Suprapubic skin (tissue), 4 donors: Measurements from ENCODE around the gene PCBP3. TPM values are rescaled to one million over a fixed set of nuclear protein-coding genes. Genes with fewer than 3 reads are reported as not detected.
A peak's percentile ranks its signal among the peaks of the same experiment; 100 is the strongest.

Experiments
- DNase-seq, 2 donors: peaks; one replicate each; pipeline ENCODE4 v3.0.0-alpha.2; 2019; ENCODE audit warnings: low spot score in 2 of 2
- H3K27ac ChIP-seq: fragments of 200-600 bp; sonication (generic); one replicate; pipeline ENCODE4 v1.5.1; 2019
- H3K27me3 ChIP-seq: fragments of 200-600 bp; sonication (generic); one replicate; pipeline ENCODE4 v1.5.1; 2019
- H3K36me3 ChIP-seq: fragments of 200-600 bp; sonication (generic); one replicate; pipeline ENCODE4 v1.5.1; 2019
- H3K4me1 ChIP-seq: fragments of 200-600 bp; sonication (generic); one replicate; pipeline ENCODE4 v1.5.1; 2019
- H3K4me3 ChIP-seq: fragments of 200-600 bp; sonication (generic); one replicate; pipeline ENCODE4 v1.5.1; 2019; ENCODE audit warnings: mild to moderate bottlenecking
- H3K9me3 ChIP-seq: fragments of 200-600 bp; sonication (generic); one replicate; pipeline ENCODE4 v1.5.1; 2019
- CTCF ChIP-seq, 2 donors: fragments of 200-600 bp in 1 of 2; fragments of 450-650 bp in 1 of 2; sonication (generic) in 1 of 2; IDR thresholded peaks; one replicate each; pipeline ENCODE4 v1.5.1; 2016 to 2019; ENCODE audit warnings: antibody characterized with exemption in 2 of 2, mild to moderate bottlenecking in 1 of 2, moderate library complexity in 1 of 2
- EP300 ChIP-seq: sonication (generic); formaldehyde crosslinking; IDR thresholded peaks from one replicate; pipeline ENCODE4 v1.6.1; 2017; ENCODE audit warnings: antibody characterized with exemption
- POLR2A ChIP-seq, 2 donors: fragments of 450-650 bp; IDR thresholded peaks; one replicate each; pipeline ENCODE4 v1.6.1; 2017; ENCODE audit warnings: antibody characterized with exemption in 2 of 2, mild to moderate bottlenecking in 2 of 2, moderate library complexity in 2 of 2
- POLR2AphosphoS5 ChIP-seq, 3 donors: sonication (generic); formaldehyde crosslinking; IDR thresholded peaks; one replicate each; pipeline ENCODE4 v1.6.1; 2017; ENCODE audit warnings: antibody characterized with exemption in 3 of 3
- WGBS: methylation state at CpG from one replicate; pipeline ENCODE4 v1.1.5; 2018; 5-methylcytosine and 5-hydroxymethylcytosine counted together
- total RNA-seq, 4 donors: library from RNA; depleted of rRNA; stranded (reverse); fragments of >200 nt; gene quantifications; one replicate each; pipeline ENCODE4 v1.1.0, GENCODE V29; 2016

The PCBP3 gene
- total RNA-seq, 4 donors from 2014 or later: 0.97 to 7.3 (median 2.7) TPM

GRCh38 chr21:45988366-45989347, 345.1 kb downstream of the PCBP3 start:
- Histone ChIP-seq H3K36me3 (peaks cover 66% of the 10 kb centered on the region), H3K27ac (no peak overlapping the region), H3K9me3 (no peaks in the 10 kb centered on the region), H3K4me3 (no peak overlapping the region), H3K4me1 (peaks cover 13% of the 10 kb centered on the region), H3K27me3 (no peaks in the 10 kb centered on the region)
- TF ChIP-seq EP300 (no peak), POLR2AphosphoS5 (IDR thresholded peaks at IDR 0.05) (no peak), CTCF (IDR thresholded peaks at IDR 0.05) (no peak), POLR2A (IDR thresholded peaks at IDR 0.05) (no peak)
- WGBS: 86% methylated on average over 29 of the region's 36 CpGs
- peak; percentile 32 to 75 for DNase-seq

GRCh38 chr21:45989355-45990048, 346.0 kb downstream of the PCBP3 start:
- 70% methylated on average over 11 of the region's 32 CpGs for WGBS
- Histone ChIP-seq H3K36me3 (peaks cover 66% of the 10 kb centered on the region), H3K27ac (no peak overlapping the region), H3K27me3 (no peaks in the 10 kb centered on the region), H3K4me1 (peaks cover 8% of the 10 kb centered on the region), H3K4me3 (no peak overlapping the region), H3K9me3 (no peaks in the 10 kb centered on the region)
- no peak for TF ChIP-seq POLR2AphosphoS5 (IDR thresholded peaks at IDR 0.05)
- no peak for TF ChIP-seq EP300
- TF ChIP-seq CTCF (IDR thresholded peaks at IDR 0.05): no peak
- TF ChIP-seq POLR2A (IDR thresholded peaks at IDR 0.05): no peak
- DNase-seq: peak; percentile 59 to 71

DNA sequence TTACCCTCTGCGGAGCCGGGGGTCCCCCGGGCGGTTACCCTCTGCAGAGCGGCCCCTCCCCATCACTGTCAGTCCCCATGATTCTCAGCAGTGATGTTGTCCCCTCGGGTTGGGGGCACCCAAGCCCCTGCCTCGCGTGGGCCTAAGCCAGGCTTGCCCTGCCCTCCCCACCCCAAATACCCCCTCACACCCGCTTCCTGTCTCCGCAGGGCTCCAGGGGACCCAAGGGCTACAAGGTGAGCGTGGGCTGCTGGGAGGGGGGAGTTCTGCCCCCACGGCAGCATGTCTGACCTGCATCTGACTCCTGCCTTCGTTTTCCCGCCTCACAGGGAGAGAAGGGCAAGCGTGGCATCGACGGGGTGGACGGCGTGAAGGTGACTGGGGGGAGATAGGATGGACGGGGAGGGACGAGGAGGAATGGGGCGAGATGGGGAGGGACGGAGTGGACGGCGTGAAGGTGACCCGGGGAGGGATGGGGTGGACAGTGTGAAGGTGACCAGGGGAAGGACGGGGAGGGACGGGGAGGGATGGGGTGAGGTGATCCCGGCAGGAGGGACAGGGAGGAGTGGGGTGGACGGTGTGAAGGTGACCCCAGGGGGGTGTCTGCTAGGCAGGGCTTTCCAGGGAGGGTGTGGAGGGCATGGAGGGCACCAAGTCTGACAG, 346.7 kb downstream of the PCBP3 start:
- Histone ChIP-seq H3K36me3 (peaks cover 68% of the 10 kb centered on the region), H3K4me1 (peaks cover 11% of the 10 kb centered on the region), H3K9me3 (no peaks in the 10 kb centered on the region), H3K27ac (no peak overlapping the region), H3K4me3 (no peak overlapping the region), H3K27me3 (no peaks in the 10 kb centered on the region)
- TF ChIP-seq POLR2AphosphoS5 (IDR thresholded peaks at IDR 0.05) (no peak), EP300 (no peak), POLR2A (IDR thresholded peaks at IDR 0.05) (no peak), CTCF (IDR thresholded peaks at IDR 0.05) (no peak)
- WGBS: 91% methylated on average over 24 of the region's 30 CpGs
- DNase-seq: peak in 1 of 2 donors; percentile 76

- peak; percentile 59 to 76 for DNase-seq
- peaks cover 64% of the 10 kb centered on the region for H3K36me3 ChIP-seq
- H3K9me3 ChIP-seq: no peaks in the 10 kb centered on the region
- TF ChIP-seq POLR2A (IDR thresholded peaks at IDR 0.05): no peak
- TF ChIP-seq CTCF (IDR thresholded peaks at IDR 0.05): no peak
- no peak for TF ChIP-seq EP300
- no peak for TF ChIP-seq POLR2AphosphoS5 (IDR thresholded peaks at IDR 0.05)
- no peaks in the 10 kb centered on the region for H3K27me3 ChIP-seq
- H3K27ac ChIP-seq: no peak overlapping the region
- 85% methylated on average over 38 of the region's 45 CpGs for WGBS
- H3K4me3 ChIP-seq: no peak overlapping the region
- H3K4me1 ChIP-seq: peaks cover 12% of the 10 kb centered on the region
Measured at GRCh38 chr21:45990741-45991605, 347.4 kb downstream of the PCBP3 start.
